A549 treated with GW870086 at 1 μM for 4 hours (cell line): ENCODE measurements around the gene ARSG. TPM values are rescaled to one million over a fixed set of nuclear protein-coding genes. Genes with fewer than 3 reads are reported as not detected.

Source experiments
- total RNA-seq: library from RNA; stranded (reverse); fragments of 200-300 nt; extraction: Qiagen RNA extraction; gene quantifications from 5 replicates; pipeline ENCODE4 v1.2.3, GENCODE V29; 2022; ENCODE audit warnings: low read depth

Gene ARSG
- 1.5 to 2.1 TPM (median 1.7 TPM) in 5 replicates for total RNA-seq

DNA sequence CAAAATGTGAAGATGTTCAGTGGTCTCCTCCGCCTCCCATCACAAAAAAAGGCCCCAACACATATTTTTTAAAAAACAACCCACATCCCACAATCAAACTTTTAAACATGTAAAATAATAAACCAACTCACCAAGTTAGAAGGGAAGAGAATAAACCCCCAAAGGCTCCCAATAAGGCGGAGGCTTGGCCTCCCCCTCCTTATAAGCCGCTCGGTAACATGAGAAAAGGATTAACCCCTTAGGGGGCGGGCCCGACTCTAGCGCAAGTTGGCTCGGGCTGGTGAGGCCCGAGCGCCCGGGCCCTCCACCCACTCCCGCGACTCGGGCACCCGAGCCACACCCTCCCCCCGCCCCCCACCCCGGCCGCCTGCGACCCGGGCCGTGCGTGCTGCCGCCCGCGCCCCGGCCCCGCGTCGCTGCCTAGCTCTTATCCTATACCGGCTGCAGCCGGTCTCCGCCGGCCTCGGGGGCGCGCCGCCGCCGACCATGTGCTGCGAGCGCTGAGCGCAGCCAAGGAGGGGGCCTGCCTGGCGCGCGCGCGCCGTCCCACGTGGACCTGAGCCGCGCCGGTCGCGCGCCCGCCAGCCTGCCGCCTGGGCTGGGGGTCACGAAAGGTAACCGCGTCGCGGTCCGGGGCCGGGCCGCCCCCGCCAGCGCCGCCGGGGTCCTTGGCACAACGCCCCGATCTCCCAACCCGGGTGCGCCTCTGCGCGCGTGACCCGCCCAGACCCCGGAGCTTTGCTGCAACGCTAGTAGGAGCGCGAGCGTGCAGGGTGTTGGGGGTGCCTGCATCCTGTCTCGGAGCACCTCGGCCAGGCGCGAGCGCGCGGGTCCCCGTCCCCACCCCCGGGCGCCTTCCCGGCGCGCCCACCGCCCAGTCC lies at the start of gene ARSG, which contains the start of gene SLC16A6:
ARSG (plus strand) TSS at position 541 of the 881 bp plus-strand sequence. CDS start 15,999 bp downstream, outside the sequence.
SLC16A6 (minus strand) TSS at position 173 of the 881 bp plus-strand sequence. CDS start 12,807 bp downstream, outside the sequence.

DNA sequence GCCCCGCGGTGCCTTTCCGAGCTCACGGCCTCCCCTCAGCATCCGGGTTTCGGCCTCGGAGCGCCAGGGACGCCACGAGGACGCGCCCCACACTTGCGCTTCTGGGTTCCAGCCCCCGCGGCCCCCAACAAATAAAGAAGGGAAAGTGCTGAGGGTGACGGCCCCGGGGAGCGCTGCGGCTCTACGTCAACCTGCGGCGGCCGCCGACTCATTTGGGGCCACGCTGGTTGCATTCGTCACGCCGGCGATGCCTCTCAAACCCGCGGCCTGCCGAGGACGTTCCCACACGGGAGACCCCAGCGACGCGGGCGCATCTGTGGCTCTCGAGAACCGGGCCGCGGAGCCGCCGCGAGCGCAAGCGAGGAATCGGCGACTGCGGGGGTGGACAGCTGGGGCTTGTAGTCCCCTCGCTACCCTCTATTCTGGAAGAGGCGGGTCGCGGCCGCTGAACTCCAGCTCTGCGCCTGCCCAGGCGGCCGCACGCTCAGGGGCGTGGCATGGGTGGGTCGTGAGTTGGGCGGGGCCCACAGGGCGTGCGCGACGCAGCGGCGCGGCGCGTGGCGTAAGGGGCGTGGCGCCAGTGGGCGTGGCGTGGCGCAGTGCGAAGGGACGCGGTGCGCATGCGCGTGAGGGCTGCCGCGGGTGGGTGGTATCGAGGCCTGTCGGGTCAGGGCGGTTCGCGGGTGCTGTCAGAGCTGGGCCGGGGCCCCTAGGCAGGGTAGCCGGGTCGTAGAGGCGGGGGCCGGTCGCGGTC lies 43.7 kb upstream of the ARSG start, which contains the start of gene AMZ2:
AMZ2 (plus strand) TSS at position 599 of the 754 bp plus-strand sequence. CDS start 2,145 bp downstream, outside the sequence.

DNA sequence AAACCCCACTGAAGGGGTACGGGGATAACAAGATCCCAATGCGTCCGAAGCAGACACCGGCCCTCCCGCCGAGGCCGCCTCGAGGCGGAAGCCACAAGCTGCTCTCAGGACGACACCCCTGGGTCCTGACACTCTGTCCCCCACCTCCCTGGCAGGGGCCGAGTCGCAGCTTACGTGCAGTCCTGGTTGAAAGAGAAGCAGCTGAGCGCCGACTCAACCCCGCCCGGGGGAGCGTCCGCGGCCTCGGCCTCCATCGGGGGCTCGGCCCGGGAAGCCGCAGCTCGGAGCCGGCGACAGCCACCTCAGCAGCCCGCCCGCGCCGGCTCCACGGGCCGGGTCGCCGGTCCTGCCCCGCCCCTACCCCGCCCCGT lies 165.9 kb downstream of the ARSG start, which contains the start of gene WIPI1:
WIPI1 (minus strand) TSS at position 329 of the 371 bp plus-strand sequence; CDS start at position 254, 75 bp downstream.

Other genes starting within 250 kb of the ARSG start
- gene AMZ2, start 43.5 kb upstream of the ARSG start, total RNA-seq: 107 to 123 TPM (median 110 TPM) in 5 replicates
- 0.19 to 0.47 TPM (median 0.38 TPM) in 5 replicates for gene SLC16A6, start 368 bp upstream of the ARSG start, total RNA-seq
- gene WIPI1, start 166.0 kb downstream of the ARSG start, total RNA-seq: 10.3 to 14.8 TPM (median 11.8 TPM) in 5 replicates
- 123 to 168 TPM (median 166 TPM) in 5 replicates for gene PRKAR1A, start 220.9 kb downstream of the ARSG start, total RNA-seq